NCI-H510A (cell line): ENCODE measurements around the gene SMAD1.

Experiments used
- DNase-seq: peaks from one replicate; lab custom pipeline; 2025; lab: John Stamatoyannopoulos, UW

The SMAD1 gene

GRCh38 chr4:145489556-145489955, 7.9 kb downstream of the SMAD1 start:
- DNase-seq: no peak

- no peak for DNase-seq
Observed at GRCh38 chr4:145490361-145490760, 8.7 kb downstream of the SMAD1 start.

GRCh38 chr4:145490796-145491195, 9.1 kb downstream of the SMAD1 start:
- no peak for DNase-seq

GRCh38 chr4:145492376-145492775, 10.7 kb downstream of the SMAD1 start:
- no peak for DNase-seq

- DNase-seq: no peak
Observed at GRCh38 chr4:145493166-145493565, 11.5 kb downstream of the SMAD1 start.

GRCh38 chr4:145494666-145495270, 13.1 kb downstream of the SMAD1 start:
- no peak for DNase-seq

- no peak for DNase-seq
Observed at GRCh38 chr4:145496292-145496691, 14.6 kb downstream of the SMAD1 start.

GRCh38 chr4:145497199-145498149, 15.8 kb downstream of the SMAD1 start:
- DNase-seq: no peak

GRCh38 chr4:145498430-145498829, 16.8 kb downstream of the SMAD1 start:
- no peak for DNase-seq

- DNase-seq: no peak
Observed at GRCh38 chr4:145501051-145501660, 19.5 kb downstream of the SMAD1 start.

- no peak for DNase-seq
Observed at GRCh38 chr4:145502809-145503208, 21.2 kb downstream of the SMAD1 start.

- DNase-seq: no peak
Observed at GRCh38 chr4:145503486-145504072, 21.9 kb downstream of the SMAD1 start.

GRCh38 chr4:145505995-145506394, 24.3 kb downstream of the SMAD1 start:
- no peak for DNase-seq

- DNase-seq: no peak
Observed at GRCh38 chr4:145507636-145508035, 26.0 kb downstream of the SMAD1 start.

- no peak for DNase-seq
Observed at GRCh38 chr4:145511913-145512522, 30.4 kb downstream of the SMAD1 start.

- DNase-seq: no peak
Observed at GRCh38 chr4:145513020-145513621, 31.5 kb downstream of the SMAD1 start.

- DNase-seq: no peak
Observed at GRCh38 chr4:145520172-145520571, 38.5 kb downstream of the SMAD1 start.

- no peak for DNase-seq
Observed at GRCh38 chr4:145521282-145521681, 39.6 kb downstream of the SMAD1 start.

GRCh38 chr4:145523117-145523516, 41.5 kb downstream of the SMAD1 start:
- no peak for DNase-seq

GRCh38 chr4:145524552-145524951, 42.9 kb downstream of the SMAD1 start:
- DNase-seq: no peak

GRCh38 chr4:145525291-145525740, 43.7 kb downstream of the SMAD1 start:
- no peak for DNase-seq

- no peak for DNase-seq
Observed at GRCh38 chr4:145527773-145528172, 46.1 kb downstream of the SMAD1 start.
